ENCODE measurements around the gene MRPL17. TPM values are rescaled to one million over a fixed set of nuclear protein-coding genes. Genes with fewer than 3 reads are reported as not detected.

The MRPL17 gene
- total and polyA plus RNA-seq, 9 of the 15 experiments (the other 6 are each of a cell fraction or from before 2014, with no cell fraction given): 33.9 to 81.6 (median 43.9) TPM

DNA sequence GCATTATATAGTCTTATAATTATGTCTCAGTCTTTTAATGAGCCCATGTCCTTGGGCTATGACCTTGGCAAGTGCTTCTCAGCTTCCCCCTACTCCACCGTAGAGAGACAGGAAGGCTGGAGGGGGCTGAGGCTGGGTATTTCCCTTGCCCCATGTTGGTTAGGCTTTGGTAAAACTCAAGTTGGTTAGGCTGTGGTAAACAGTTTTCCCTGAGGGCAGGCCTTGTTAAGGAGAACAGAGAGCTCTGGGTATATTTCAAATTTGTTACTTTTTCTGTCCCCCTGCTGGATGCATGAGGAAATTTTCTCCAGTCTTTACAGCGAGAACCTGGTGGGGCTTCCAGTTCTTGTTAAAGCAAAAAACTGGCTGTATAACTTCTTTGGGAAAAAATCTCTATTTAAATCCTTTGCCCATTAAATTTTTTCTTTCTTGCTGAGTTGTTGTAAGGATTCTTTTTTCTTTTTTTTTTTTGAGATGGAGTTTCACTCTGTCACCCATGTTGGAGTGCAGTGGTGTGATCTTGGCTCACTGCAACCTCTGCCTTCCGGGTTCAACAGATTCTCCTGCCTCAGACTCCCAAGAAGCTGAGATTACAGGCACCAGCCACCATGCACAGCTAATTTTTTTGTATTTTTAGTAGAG, 15.3 kb downstream of the MRPL17 start:
- Histone ChIP-seq H3K4me1 (replicated peaks in 1 of 2; ENCODE audit: control insufficient read depth in 2 of 2, insufficient read depth in 2 of 2, low read length in 2 of 2) (peaks cover 0 to 24% of the 10 kb centered on the region in 2 experiments; a peak in 4 of 5 replicates), H3K9me1 (ENCODE audit: control insufficient read depth, insufficient read depth, low read length) (no peaks in the 10 kb centered on the region), H3K9ac (ENCODE audit: insufficient read depth in 1 of 2, low read depth in 2 of 2, low read length in 2 of 2) (peak overlapping the region in 1 of 2 experiments; percentile 36; a peak in 1 of 4 replicates), H3K9me3 (replicated peaks; ENCODE audit: control insufficient read depth, insufficient read depth, low read depth, low read length) (no peaks in the 10 kb centered on the region), H3K27me3 (ENCODE audit: control insufficient read depth in 2 of 2, insufficient read depth in 2 of 2, low read length in 2 of 2) (no peaks in the 10 kb centered on the region), H2AFZ (ENCODE audit: low read depth, low read length) (peak overlapping the region; percentile 99), H3K79me2 (ENCODE audit: control insufficient read depth, insufficient read depth, low read length) (no peaks in the 10 kb centered on the region), H3K4me2 (ENCODE audit: insufficient read depth, low read length) (no peak overlapping the region), H3K36me3 (ENCODE audit: control insufficient read depth, insufficient read depth, low read length) (no peaks in the 10 kb centered on the region), H3K27ac (ENCODE audit: extremely low read depth, low read depth, low read length) (peak overlapping the region; percentile 80), H4K20me1 (replicated peaks; ENCODE audit: control insufficient read depth, insufficient read depth, low read length) (no peaks in the 10 kb centered on the region), H3K4me3 (no peak overlapping the region)
- in situ Hi-C loops (cut with MboI): no loop called here
- no TSS peak for BruUV-seq (replicated peaks)
- ChIA-PET POLR2A (interaction anchor here (0.6 to 1.0 kb wide), 8 partner anchors 8 to 57 kb away, joined by 3 to 6 read pairs (median 4); no protein-coding TSS in a partner anchor), CTCF (ENCODE audit: low intra/inter-chr PET ratio) (interaction anchor here (0.6 to 0.7 kb wide), 2 partner anchors 136 to 675 kb away, joined by 3 read pairs; no protein-coding TSS in a partner anchor)
- WGBS (ENCODE audit: insufficient coverage, low coverage, missing lambda C conversion rate): 42% methylated on average over 3 of the region's 3 CpGs
- intact Hi-C loops (cut with micrococcal nuclease): loop anchor here (5.0 kb wide), 1 partner anchor 66 kb away; the partner anchor contains the start of genes ILK and RRP8
- peak; percentile 48 to 69 (median 52) for DNase-seq (ENCODE audit: extremely low read depth in 1 of 4, low spot score in 3 of 4)
- peak; percentile 64 for FAIRE-seq
- peak; percentile 89 for ATAC-seq
- TF ChIP-seq L3MBTL2 (IDR thresholded peaks at IDR 0.05) (peak; percentile 12; the same call in 1 of the 2 replicates), NFRKB (IDR thresholded peaks at IDR 0.05; ENCODE audit: low read depth) (0 out of 2 replicates have a peak, but pooled peaks have one; percentile 19), ZFP30 (CRISPR knock-in tag; IDR thresholded peaks at IDR 0.05; ENCODE audit: borderline replicate concordance) (no peak), ESRRA (IDR thresholded peaks at IDR 0.05; ENCODE audit: borderline replicate concordance, low read depth) (peak; percentile 94), CEBPG (CRISPR knock-in tag; IDR thresholded peaks at IDR 0.05) (no peak), CEBPG (tag; conservative IDR thresholded peaks at IDR 0.05 in 1 of 2, IDR thresholded peaks at IDR 0.05 in 1 of 2) (0 out of 4 replicates have a peak, but pooled peaks of 1 of the 2 experiments have one; percentile 20), BACH1 (tag; IDR thresholded peaks at IDR 0.05) (0 out of 2 replicates have a peak, but pooled peaks have one; percentile 22), ILK (tag; IDR thresholded peaks at IDR 0.05; ENCODE audit: borderline replicate concordance, low read depth) (no peak), TEAD2 (tag; IDR thresholded peaks at IDR 0.05) (no peak), DMBX1 (CRISPR knock-in tag; IDR thresholded peaks at IDR 0.05; ENCODE audit: borderline replicate concordance) (0 out of 2 replicates have a peak, but pooled peaks have one; percentile 22)
- TF ChIP-seq, protein P1, sequence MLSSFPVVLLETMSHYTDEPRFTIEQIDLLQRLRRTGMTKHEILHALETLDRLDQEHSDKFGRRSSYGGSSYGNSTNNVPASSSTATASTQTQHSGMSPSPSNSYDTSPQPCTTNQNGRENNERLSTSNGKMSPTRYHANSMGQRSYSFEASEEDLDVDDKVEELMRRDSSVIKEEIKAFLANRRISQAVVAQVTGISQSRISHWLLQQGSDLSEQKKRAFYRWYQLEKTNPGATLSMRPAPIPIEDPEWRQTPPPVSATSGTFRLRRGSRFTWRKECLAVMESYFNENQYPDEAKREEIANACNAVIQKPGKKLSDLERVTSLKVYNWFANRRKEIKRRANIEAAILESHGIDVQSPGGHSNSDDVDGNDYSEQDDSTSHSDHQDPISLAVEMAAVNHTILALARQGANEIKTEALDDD (IDR thresholded peaks at IDR 0.05): peak; percentile 73
- TF ChIP-seq, protein P2, sequence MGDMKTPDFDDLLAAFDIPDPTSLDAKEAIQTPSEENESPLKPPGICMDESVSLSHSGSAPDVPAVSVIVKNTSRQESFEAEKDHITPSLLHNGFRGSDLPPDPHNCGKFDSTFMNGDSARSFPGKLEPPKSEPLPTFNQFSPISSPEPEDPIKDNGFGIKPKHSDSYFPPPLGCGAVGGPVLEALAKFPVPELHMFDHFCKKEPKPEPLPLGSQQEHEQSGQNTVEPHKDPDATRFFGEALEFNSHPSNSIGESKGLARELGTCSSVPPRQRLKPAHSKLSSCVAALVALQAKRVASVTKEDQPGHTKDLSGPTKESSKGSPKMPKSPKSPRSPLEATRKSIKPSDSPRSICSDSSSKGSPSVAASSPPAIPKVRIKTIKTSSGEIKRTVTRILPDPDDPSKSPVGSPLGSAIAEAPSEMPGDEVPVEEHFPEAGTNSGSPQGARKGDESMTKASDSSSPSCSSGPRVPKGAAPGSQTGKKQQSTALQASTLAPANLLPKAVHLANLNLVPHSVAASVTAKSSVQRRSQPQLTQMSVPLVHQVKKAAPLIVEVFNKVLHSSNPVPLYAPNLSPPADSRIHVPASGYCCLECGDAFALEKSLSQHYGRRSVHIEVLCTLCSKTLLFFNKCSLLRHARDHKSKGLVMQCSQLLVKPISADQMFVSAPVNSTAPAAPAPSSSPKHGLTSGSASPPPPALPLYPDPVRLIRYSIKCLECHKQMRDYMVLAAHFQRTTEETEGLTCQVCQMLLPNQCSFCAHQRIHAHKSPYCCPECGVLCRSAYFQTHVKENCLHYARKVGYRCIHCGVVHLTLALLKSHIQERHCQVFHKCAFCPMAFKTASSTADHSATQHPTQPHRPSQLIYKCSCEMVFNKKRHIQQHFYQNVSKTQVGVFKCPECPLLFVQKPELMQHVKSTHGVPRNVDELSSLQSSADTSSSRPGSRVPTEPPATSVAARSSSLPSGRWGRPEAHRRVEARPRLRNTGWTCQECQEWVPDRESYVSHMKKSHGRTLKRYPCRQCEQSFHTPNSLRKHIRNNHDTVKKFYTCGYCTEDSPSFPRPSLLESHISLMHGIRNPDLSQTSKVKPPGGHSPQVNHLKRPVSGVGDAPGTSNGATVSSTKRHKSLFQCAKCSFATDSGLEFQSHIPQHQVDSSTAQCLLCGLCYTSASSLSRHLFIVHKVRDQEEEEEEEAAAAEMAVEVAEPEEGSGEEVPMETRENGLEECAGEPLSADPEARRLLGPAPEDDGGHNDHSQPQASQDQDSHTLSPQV (IDR thresholded peaks at IDR 0.05): peak; percentile 74; the same call in 1 of the 2 replicates
- TF ChIP-seq, protein P3, sequence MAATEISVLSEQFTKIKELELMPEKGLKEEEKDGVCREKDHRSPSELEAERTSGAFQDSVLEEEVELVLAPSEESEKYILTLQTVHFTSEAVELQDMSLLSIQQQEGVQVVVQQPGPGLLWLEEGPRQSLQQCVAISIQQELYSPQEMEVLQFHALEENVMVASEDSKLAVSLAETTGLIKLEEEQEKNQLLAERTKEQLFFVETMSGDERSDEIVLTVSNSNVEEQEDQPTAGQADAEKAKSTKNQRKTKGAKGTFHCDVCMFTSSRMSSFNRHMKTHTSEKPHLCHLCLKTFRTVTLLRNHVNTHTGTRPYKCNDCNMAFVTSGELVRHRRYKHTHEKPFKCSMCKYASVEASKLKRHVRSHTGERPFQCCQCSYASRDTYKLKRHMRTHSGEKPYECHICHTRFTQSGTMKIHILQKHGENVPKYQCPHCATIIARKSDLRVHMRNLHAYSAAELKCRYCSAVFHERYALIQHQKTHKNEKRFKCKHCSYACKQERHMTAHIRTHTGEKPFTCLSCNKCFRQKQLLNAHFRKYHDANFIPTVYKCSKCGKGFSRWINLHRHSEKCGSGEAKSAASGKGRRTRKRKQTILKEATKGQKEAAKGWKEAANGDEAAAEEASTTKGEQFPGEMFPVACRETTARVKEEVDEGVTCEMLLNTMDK (IDR thresholded peaks at IDR 0.05; ENCODE audit: borderline replicate concordance, insufficient read depth, low read depth, low read length, poor library complexity, severe bottlenecking): peak; percentile 44

Data from K562 (cell line).